WTC11 (cell line): ENCODE data around the gene PDK2. TPM values are rescaled to one million over a fixed set of nuclear protein-coding genes. Genes with fewer than 3 reads are reported as not detected.

ENCODE experiments used
- ATAC-seq: fragments of 200-7000 bp; cut with Tn5 transposase; 2 replicates; pipeline ENCODE4 v1.10.0; 2021; ENCODE audit warnings: mild to moderate bottlenecking, moderate library complexity
- CTCF ChIA-PET: fragments of 300-600 bp; sonication (Branson Sonifier 250); formaldehyde crosslinking; loops from one replicate; lab custom pipeline; 2021; ENCODE audit warnings: antibody characterized with exemption; lab: Charles Lee
- POLR2A ChIA-PET: fragments of 350-600 bp; sonication (Branson Sonifier 250); formaldehyde crosslinking; loops from one replicate; lab custom pipeline; 2021; ENCODE audit warnings: antibody characterized with exemption; lab: Charles Lee
- DNase-seq: peaks from one replicate; pipeline ENCODE4 v3.0.0; 2021; ENCODE audit warnings: low spot score
- H3K27ac Mint-ChIP-seq: 2 replicates; pipeline ENCODE4 v1.8.0; 2021; ENCODE audit warnings: mixed read lengths
- H3K27me3 Mint-ChIP-seq: 2 replicates; pipeline ENCODE4 v1.8.0; 2021; ENCODE audit warnings: low read depth, mild to moderate bottlenecking, moderate library complexity, mixed read lengths
- H3K36me3 Mint-ChIP-seq: 2 replicates; pipeline ENCODE4 v1.8.0; 2021; ENCODE audit warnings: mixed read lengths
- H3K4me1 Mint-ChIP-seq: 2 replicates; pipeline ENCODE4 v1.8.0; 2022; ENCODE audit warnings: mixed read lengths
- H3K4me3 Mint-ChIP-seq: 2 replicates; pipeline ENCODE4 v1.8.0; 2021; ENCODE audit warnings: mild to moderate bottlenecking, moderate library complexity, mixed read lengths
- H3K9me3 Mint-ChIP-seq: 2 replicates; pipeline ENCODE4 v1.8.0; 2021; ENCODE audit warnings: mixed read lengths
- CREM ChIP-seq: sonication (generic); formaldehyde crosslinking; IDR thresholded peaks from 2 replicates; pipeline ENCODE4 v1.8.1; 2022; ENCODE audit warnings: mild to moderate bottlenecking, missing genetic modification reagents, moderate library complexity
- FOXJ3 ChIP-seq: sonication (generic); formaldehyde crosslinking; IDR thresholded peaks from 2 replicates; pipeline ENCODE4 v1.9.0; 2021; ENCODE audit warnings: missing genetic modification reagents, mild to moderate bottlenecking, borderline replicate concordance
- FOXP1 ChIP-seq: sonication (generic); formaldehyde crosslinking; IDR thresholded peaks from 2 replicates; pipeline ENCODE4 v1.8.0; 2022; ENCODE audit warnings: missing genetic modification reagents, mild to moderate bottlenecking, moderate library complexity, borderline replicate concordance
- IRF2 ChIP-seq: sonication (generic); formaldehyde crosslinking; IDR thresholded peaks from 2 replicates; pipeline ENCODE4 v1.8.0; 2022; ENCODE audit warnings: low read depth, missing genetic modification reagents, borderline replicate concordance
- KAT7 ChIP-seq: sonication (generic); formaldehyde crosslinking; IDR thresholded peaks from 2 replicates; pipeline ENCODE4 v1.8.1; 2023; ENCODE audit warnings: missing genetic modification reagents, mild to moderate bottlenecking, borderline replicate concordance
- NFE2L1 ChIP-seq: sonication (generic); formaldehyde crosslinking; IDR thresholded peaks from 2 replicates; pipeline ENCODE4 v1.8.1; 2023; ENCODE audit warnings: missing genetic modification reagents
- SMAD3 ChIP-seq: sonication (generic); formaldehyde crosslinking; IDR thresholded peaks from 2 replicates; pipeline ENCODE4 v1.8.0; 2022; ENCODE audit warnings: missing genetic modification reagents, mild to moderate bottlenecking, borderline replicate concordance
- TEAD4 ChIP-seq: sonication (generic); formaldehyde crosslinking; IDR thresholded peaks from 2 replicates; pipeline ENCODE4 v1.8.0; 2022; ENCODE audit warnings: mild to moderate bottlenecking, missing genetic modification reagents
- TP53 ChIP-seq: sonication (generic); formaldehyde crosslinking; IDR thresholded peaks from 2 replicates; pipeline ENCODE4 v1.8.1; 2023; ENCODE audit warnings: mild to moderate bottlenecking, missing genetic modification reagents
- ZBTB21 ChIP-seq: sonication (generic); formaldehyde crosslinking; IDR thresholded peaks from 2 replicates; pipeline ENCODE4 v1.8.1; 2023; ENCODE audit warnings: mild to moderate bottlenecking, missing genetic modification reagents, borderline replicate concordance
- ZNF219 ChIP-seq: sonication (generic); formaldehyde crosslinking; IDR thresholded peaks from 2 replicates; pipeline ENCODE4 v1.8.0; 2023; ENCODE audit warnings: missing genetic modification reagents, mild to moderate bottlenecking, borderline replicate concordance
- ZNF317 ChIP-seq: sonication (generic); formaldehyde crosslinking; IDR thresholded peaks from 2 replicates; pipeline ENCODE4 v1.8.1; 2023; ENCODE audit warnings: low read depth, mild to moderate bottlenecking, moderate library complexity, missing genetic modification reagents, borderline replicate concordance
- ZNF671 ChIP-seq: fragments of 250-450 bp; sonication (Bioruptor Pico); IDR thresholded peaks from 2 replicates; pipeline ENCODE4 v1.8.0; 2021; ENCODE audit warnings: mild to moderate bottlenecking
- total RNA-seq: library from RNA; stranded (reverse); gene quantifications from 3 replicates; pipeline ENCODE4 v1.2.3, GENCODE V29; 2021
- TF ChIP-seq, protein P1 (sequence below): sonication (generic); formaldehyde crosslinking; IDR thresholded peaks from 2 replicates; pipeline ENCODE4 v1.8.1; 2022; ENCODE audit warnings: low read depth, missing genetic modification reagents, borderline replicate concordance
- TF ChIP-seq, protein P2 (sequence below): sonication (generic); formaldehyde crosslinking; IDR thresholded peaks from 2 replicates; pipeline ENCODE4 v1.8.1; 2023; ENCODE audit warnings: mild to moderate bottlenecking, missing genetic modification reagents, moderate library complexity
- TF ChIP-seq, protein P3 (sequence below): sonication (generic); formaldehyde crosslinking; IDR thresholded peaks from 2 replicates; pipeline ENCODE4 v1.8.1; 2023; ENCODE audit warnings: mild to moderate bottlenecking, missing genetic modification reagents, borderline replicate concordance
- TF ChIP-seq, protein P4 (sequence below): sonication (generic); formaldehyde crosslinking; IDR thresholded peaks from 2 replicates; pipeline ENCODE4 v1.8.0; 2022; ENCODE audit warnings: mild to moderate bottlenecking, missing genetic modification reagents
- TF ChIP-seq, protein P5 (sequence below): sonication (generic); formaldehyde crosslinking; IDR thresholded peaks from 2 replicates; pipeline ENCODE4 v1.8.0; 2023; ENCODE audit warnings: missing genetic modification reagents
- TF ChIP-seq, protein P6 (sequence below): fragments of 250-450 bp; sonication (Bioruptor Pico); IDR thresholded peaks from 2 replicates; pipeline ENCODE4 v1.8.0; 2021; ENCODE audit warnings: mild to moderate bottlenecking
- TF ChIP-seq, protein P7 (sequence below): fragments of 250-450 bp; sonication (Bioruptor Pico); IDR thresholded peaks from 2 replicates; pipeline ENCODE4 v1.9.0; 2021; ENCODE audit warnings: moderate library complexity, mild to moderate bottlenecking, inconsistent platforms, borderline replicate concordance

PDK2 gene
- total RNA-seq, 1 experiment from 2014 or later: 16.6 TPM

DNA sequence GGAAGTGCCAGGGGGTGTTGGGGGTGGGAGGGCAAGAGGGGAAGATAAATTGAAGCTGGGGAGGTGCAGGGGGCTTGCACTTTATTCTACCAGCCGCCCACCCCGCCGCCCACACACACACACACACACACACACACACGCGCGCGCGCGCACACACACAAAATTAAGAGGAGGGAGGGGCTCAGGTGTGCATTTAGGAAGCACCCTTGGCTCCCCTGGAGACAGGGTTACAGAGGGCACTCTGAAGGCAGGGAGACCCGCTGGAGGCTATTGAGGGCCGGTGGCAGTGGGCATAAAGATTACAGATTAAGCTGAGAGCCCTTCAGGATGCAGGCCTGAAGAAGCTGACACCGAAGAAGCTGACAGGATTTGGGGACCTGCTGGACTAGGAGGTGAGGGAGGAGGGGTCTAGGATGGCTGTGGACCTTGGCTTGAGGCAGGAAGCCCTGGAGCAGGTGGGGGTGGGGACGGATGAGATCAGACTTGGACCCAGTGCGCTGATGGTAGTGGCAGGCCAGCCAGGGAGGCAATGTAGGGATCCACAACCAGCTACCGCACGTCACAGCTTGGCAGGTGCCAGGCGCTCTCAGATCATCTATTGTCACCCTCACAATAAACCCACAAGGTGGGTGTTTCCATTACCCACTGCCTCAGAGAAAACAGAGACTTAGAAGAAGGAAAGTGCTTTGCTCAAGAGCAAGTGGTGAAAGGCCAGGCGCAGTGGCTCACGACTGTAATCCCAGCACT, 35.6 kb downstream of the PDK2 start (continued):
- TF ChIP-seq, protein P1, sequence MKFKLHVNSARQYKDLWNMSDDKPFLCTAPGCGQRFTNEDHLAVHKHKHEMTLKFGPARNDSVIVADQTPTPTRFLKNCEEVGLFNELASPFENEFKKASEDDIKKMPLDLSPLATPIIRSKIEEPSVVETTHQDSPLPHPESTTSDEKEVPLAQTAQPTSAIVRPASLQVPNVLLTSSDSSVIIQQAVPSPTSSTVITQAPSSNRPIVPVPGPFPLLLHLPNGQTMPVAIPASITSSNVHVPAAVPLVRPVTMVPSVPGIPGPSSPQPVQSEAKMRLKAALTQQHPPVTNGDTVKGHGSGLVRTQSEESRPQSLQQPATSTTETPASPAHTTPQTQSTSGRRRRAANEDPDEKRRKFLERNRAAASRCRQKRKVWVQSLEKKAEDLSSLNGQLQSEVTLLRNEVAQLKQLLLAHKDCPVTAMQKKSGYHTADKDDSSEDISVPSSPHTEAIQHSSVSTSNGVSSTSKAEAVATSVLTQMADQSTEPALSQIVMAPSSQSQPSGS (CRISPR knock-in tag): no peak
- TF ChIP-seq FOXJ3 (CRISPR knock-in tag): no peak
- TF ChIP-seq, all 79 proteins: peak for 0

DNA sequence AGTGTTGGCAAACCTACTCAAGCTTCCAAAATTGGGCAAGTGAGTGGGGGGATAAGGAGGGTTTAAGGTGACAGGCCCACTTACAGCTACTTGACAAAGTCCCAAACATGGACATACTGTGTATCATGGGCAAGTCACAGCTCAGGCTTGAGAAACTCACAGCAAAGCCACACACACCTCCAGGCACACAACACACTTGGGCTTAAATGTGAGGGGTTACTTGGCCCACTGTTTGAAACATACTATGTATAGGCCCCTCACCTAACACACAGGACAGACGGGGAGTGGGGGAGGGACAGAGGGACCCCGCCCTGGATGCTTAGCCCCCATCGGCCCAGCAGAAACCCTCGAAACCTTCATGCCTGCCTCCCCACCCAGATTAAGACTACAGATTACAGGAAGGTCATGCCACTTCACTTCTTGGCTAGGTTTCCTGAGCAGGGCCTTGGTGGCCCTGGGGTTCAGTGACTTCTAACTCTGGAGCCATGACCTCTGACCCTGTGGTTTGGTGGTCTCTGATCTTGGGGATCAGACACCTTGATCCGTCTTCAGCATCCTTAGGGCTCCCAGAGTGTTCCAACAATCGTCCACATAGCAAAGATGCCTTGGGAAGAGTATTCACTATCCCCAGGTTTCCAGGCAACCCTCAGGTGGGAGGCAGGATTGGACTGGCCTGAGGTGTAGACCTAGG, 37.1 kb downstream of the PDK2 start:
- DNase-seq: no peak
- Mint-ChIP-seq H3K9me3 (no peaks in the 10 kb centered on the region), H3K4me1 (peaks cover 49% of the 10 kb centered on the region), H3K27ac (no peak overlapping the region), H3K27me3 (peaks cover 26% of the 10 kb centered on the region), H3K36me3 (0 out of 2 replicates have a peak, but pooled peaks cover 2% of the 10 kb centered on the region), H3K4me3 (no peak overlapping the region)
- ChIA-PET POLR2A (no interaction called here), CTCF (interaction anchor here (0.9 to 3.0 kb wide), 13 partner anchors 7 to 230 kb away, joined by 4 to 22 read pairs (median 8); partner anchors contain the start of genes COL1A1 and PDK2)
- no peak for ATAC-seq
- no peak for TF ChIP-seq TEAD4 (CRISPR knock-in tag)
- TF ChIP-seq ZNF317: no peak
- TF ChIP-seq, protein P2, sequence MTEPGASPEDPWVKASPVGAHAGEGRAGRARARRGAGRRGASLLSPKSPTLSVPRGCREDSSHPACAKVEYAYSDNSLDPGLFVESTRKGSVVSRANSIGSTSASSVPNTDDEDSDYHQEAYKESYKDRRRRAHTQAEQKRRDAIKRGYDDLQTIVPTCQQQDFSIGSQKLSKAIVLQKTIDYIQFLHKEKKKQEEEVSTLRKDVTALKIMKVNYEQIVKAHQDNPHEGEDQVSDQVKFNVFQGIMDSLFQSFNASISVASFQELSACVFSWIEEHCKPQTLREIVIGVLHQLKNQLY (CRISPR knock-in tag): no peak
- no peak for TF ChIP-seq ZNF219
- TF ChIP-seq ZNF671: no peak
- no peak for TF ChIP-seq KAT7 (CRISPR knock-in tag)
- no peak for TF ChIP-seq NFE2L1 (CRISPR knock-in tag)
- TF ChIP-seq FOXP1: no peak
- TF ChIP-seq, protein P3, sequence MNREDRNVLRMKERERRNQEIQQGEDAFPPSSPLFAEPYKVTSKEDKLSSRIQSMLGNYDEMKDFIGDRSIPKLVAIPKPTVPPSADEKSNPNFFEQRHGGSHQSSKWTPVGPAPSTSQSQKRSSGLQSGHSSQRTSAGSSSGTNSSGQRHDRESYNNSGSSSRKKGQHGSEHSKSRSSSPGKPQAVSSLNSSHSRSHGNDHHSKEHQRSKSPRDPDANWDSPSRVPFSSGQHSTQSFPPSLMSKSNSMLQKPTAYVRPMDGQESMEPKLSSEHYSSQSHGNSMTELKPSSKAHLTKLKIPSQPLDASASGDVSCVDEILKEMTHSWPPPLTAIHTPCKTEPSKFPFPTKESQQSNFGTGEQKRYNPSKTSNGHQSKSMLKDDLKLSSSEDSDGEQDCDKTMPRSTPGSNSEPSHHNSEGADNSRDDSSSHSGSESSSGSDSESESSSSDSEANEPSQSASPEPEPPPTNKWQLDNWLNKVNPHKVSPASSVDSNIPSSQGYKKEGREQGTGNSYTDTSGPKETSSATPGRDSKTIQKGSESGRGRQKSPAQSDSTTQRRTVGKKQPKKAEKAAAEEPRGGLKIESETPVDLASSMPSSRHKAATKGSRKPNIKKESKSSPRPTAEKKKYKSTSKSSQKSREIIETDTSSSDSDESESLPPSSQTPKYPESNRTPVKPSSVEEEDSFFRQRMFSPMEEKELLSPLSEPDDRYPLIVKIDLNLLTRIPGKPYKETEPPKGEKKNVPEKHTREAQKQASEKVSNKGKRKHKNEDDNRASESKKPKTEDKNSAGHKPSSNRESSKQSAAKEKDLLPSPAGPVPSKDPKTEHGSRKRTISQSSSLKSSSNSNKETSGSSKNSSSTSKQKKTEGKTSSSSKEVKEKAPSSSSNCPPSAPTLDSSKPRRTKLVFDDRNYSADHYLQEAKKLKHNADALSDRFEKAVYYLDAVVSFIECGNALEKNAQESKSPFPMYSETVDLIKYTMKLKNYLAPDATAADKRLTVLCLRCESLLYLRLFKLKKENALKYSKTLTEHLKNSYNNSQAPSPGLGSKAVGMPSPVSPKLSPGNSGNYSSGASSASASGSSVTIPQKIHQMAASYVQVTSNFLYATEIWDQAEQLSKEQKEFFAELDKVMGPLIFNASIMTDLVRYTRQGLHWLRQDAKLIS (CRISPR knock-in tag): no peak
- no peak for TF ChIP-seq CREM
- no peak for TF ChIP-seq IRF2 (CRISPR knock-in tag)
- TF ChIP-seq SMAD3: no peak
- TF ChIP-seq, protein P4, sequence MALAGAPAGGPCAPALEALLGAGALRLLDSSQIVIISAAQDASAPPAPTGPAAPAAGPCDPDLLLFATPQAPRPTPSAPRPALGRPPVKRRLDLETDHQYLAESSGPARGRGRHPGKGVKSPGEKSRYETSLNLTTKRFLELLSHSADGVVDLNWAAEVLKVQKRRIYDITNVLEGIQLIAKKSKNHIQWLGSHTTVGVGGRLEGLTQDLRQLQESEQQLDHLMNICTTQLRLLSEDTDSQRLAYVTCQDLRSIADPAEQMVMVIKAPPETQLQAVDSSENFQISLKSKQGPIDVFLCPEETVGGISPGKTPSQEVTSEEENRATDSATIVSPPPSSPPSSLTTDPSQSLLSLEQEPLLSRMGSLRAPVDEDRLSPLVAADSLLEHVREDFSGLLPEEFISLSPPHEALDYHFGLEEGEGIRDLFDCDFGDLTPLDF (CRISPR knock-in tag): no peak
- TF ChIP-seq ZBTB21 (CRISPR knock-in tag): no peak
- TF ChIP-seq, protein P5, sequence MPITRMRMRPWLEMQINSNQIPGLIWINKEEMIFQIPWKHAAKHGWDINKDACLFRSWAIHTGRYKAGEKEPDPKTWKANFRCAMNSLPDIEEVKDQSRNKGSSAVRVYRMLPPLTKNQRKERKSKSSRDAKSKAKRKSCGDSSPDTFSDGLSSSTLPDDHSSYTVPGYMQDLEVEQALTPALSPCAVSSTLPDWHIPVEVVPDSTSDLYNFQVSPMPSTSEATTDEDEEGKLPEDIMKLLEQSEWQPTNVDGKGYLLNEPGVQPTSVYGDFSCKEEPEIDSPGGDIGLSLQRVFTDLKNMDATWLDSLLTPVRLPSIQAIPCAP (CRISPR knock-in tag): no peak
- TF ChIP-seq, protein P6, sequence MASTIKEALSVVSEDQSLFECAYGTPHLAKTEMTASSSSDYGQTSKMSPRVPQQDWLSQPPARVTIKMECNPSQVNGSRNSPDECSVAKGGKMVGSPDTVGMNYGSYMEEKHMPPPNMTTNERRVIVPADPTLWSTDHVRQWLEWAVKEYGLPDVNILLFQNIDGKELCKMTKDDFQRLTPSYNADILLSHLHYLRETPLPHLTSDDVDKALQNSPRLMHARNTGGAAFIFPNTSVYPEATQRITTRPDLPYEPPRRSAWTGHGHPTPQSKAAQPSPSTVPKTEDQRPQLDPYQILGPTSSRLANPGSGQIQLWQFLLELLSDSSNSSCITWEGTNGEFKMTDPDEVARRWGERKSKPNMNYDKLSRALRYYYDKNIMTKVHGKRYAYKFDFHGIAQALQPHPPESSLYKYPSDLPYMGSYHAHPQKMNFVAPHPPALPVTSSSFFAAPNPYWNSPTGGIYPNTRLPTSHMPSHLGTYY (CRISPR knock-in tag): no peak
- no peak for TF ChIP-seq TP53 (CRISPR knock-in tag)
- TF ChIP-seq, protein P7, sequence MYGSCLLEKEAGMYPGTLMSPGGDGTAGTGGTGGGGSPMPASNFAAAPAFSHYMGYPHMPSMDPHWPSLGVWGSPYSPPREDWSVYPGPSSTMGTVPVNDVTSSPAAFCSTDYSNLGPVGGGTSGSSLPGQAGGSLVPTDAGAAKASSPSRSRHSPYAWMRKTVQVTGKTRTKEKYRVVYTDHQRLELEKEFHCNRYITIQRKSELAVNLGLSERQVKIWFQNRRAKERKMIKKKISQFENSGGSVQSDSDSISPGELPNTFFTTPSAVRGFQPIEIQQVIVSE (CRISPR knock-in tag): no peak
